DOHH2 (cell line): ENCODE data around the gene ANXA3.

Experiments
- H3F3A ChIP-seq: fragments of 200-600 bp; sonication (generic), shearing (Covaris generic); 2 replicates; pipeline ENCODE4 v1.6.0; 2016; ENCODE audit warnings: antibody characterized with exemption, mild to moderate bottlenecking; ENCODE audit not compliant: control insufficient read depth, insufficient read depth
- H3K27ac ChIP-seq: fragments of 200-600 bp; sonication (generic); 2 replicates; pipeline ENCODE4 v1.5.1; 2014; ENCODE audit warnings: low read depth, mild to moderate bottlenecking, low read length, moderate library complexity
- H3K27me3 ChIP-seq: fragments of 200-600 bp; sonication (generic); 2 replicates; pipeline ENCODE4 v1.6.1; 2014; ENCODE audit warnings: mild to moderate bottlenecking, low read length, mixed read lengths; ENCODE audit not compliant: control insufficient read depth
- H3K36me3 ChIP-seq: fragments of 200-600 bp; sonication (generic); 2 replicates; pipeline ENCODE4 v1.6.1; 2014; ENCODE audit warnings: mild to moderate bottlenecking, low read length, moderate library complexity, mixed read lengths; ENCODE audit not compliant: control insufficient read depth
- H3K4me1 ChIP-seq: fragments of 200-600 bp; sonication (generic); 2 replicates; pipeline ENCODE4 v1.6.1; 2014; ENCODE audit warnings: mild to moderate bottlenecking, low read length, mixed read lengths; ENCODE audit not compliant: control insufficient read depth
- H3K4me2 ChIP-seq: fragments of 200-600 bp; sonication (generic); 2 replicates; pipeline ENCODE4 v1.6.0; 2014; ENCODE audit warnings: mild to moderate bottlenecking, low read length, moderate library complexity
- H3K4me3 ChIP-seq: fragments of 200-600 bp; sonication (generic); 2 replicates; pipeline ENCODE4 v1.5.1; 2014; ENCODE audit warnings: mild to moderate bottlenecking, low read length, mixed read lengths
- H3K79me2 ChIP-seq: fragments of 200-600 bp; sonication (generic); 2 replicates; pipeline ENCODE4 v1.6.1; 2014; ENCODE audit warnings: mild to moderate bottlenecking, low read length, mixed read lengths; ENCODE audit not compliant: control insufficient read depth
- H3K9me2 ChIP-seq: fragments of 200-600 bp; sonication (generic); replicated peaks from 2 replicates; pipeline ENCODE4 v1.6.1; 2014; ENCODE audit warnings: mild to moderate bottlenecking, low read length, mixed read lengths; ENCODE audit not compliant: control insufficient read depth
- H3K9me3 ChIP-seq: fragments of 200-600 bp; sonication (generic); 2 replicates; pipeline ENCODE4 v1.6.1; 2014; ENCODE audit warnings: antibody characterized with exemption, low read length, mixed read lengths; ENCODE audit not compliant: control insufficient read depth, insufficient read depth
- H4K20me1 ChIP-seq: fragments of 200-600 bp; sonication (generic); 2 replicates; pipeline ENCODE4 v1.6.0; 2014; ENCODE audit warnings: low read depth, mild to moderate bottlenecking, antibody characterized with exemption, low read length, moderate library complexity; ENCODE audit not compliant: control insufficient read depth, insufficient read depth
- CTCF ChIP-seq: fragments of 200-600 bp; sonication (generic); IDR thresholded peaks from one replicate; pipeline ENCODE4 v1.5.1; 2014; ENCODE audit warnings: antibody characterized with exemption, mild to moderate bottlenecking, low read depth, low read length; ENCODE audit not compliant: poor library complexity, severe bottlenecking
- EZH2phosphoT487 ChIP-seq: fragments of 200-600 bp; sonication (generic); IDR thresholded peaks from 2 replicates; pipeline ENCODE4 v1.6.1; 2017; ENCODE audit warnings: borderline replicate concordance, mild to moderate bottlenecking, antibody characterized with exemption, low read length, moderate library complexity, mixed read lengths

Gene ANXA3

GRCh38 chr4:78553043-78553396 is 1.4 kb downstream of the ANXA3 start:
- Histone ChIP-seq H3K27ac (no peak overlapping the region), H3K4me1 (no peaks in the 10 kb centered on the region), H3K36me3 (no peaks in the 10 kb centered on the region), H3K79me2 (no peaks in the 10 kb centered on the region), H3K9me2 (no peaks in the 10 kb centered on the region), H3K4me3 (no peak overlapping the region), H3K9me3 (0 out of 2 replicates have a peak, but pooled peaks cover 4% of the 10 kb centered on the region), H3K27me3 (peaks cover 37% of the 10 kb centered on the region), H3F3A (no peaks in the 10 kb centered on the region), H3K4me2 (no peak overlapping the region), H4K20me1 (no peaks in the 10 kb centered on the region)
- TF ChIP-seq CTCF (no peak), EZH2phosphoT487 (no peak)

GRCh38 chr4:78553529-78554060 is 2.0 kb downstream of the ANXA3 start:
- Histone ChIP-seq H3K4me2 (no peak overlapping the region), H3K4me1 (no peaks in the 10 kb centered on the region), H3K9me3 (0 out of 2 replicates have a peak, but pooled peaks cover 4% of the 10 kb centered on the region), H3K27ac (no peak overlapping the region), H3K4me3 (no peak overlapping the region), H4K20me1 (no peaks in the 10 kb centered on the region), H3K27me3 (peaks cover 37% of the 10 kb centered on the region), H3K9me2 (no peaks in the 10 kb centered on the region), H3F3A (no peaks in the 10 kb centered on the region), H3K79me2 (no peaks in the 10 kb centered on the region), H3K36me3 (no peaks in the 10 kb centered on the region)
- TF ChIP-seq EZH2phosphoT487, result no peak

GRCh38 chr4:78556665-78557064 is 5.1 kb downstream of the ANXA3 start:
- TF ChIP-seq EZH2phosphoT487 (no peak), CTCF (no peak)
- H3K4me2 ChIP-seq, result no peak overlapping the region
- H3K4me3 ChIP-seq, result no peak overlapping the region
- no peaks in the 10 kb centered on the region for H3K4me1 ChIP-seq
- H3F3A ChIP-seq, result no peaks in the 10 kb centered on the region
- 0 out of 2 replicates have a peak, but pooled peaks cover 4% of the 10 kb centered on the region for H3K9me3 ChIP-seq
- no peaks in the 10 kb centered on the region for H3K9me2 ChIP-seq
- H3K36me3 ChIP-seq, result no peaks in the 10 kb centered on the region
- H3K27ac ChIP-seq, result no peak overlapping the region
- no peaks in the 10 kb centered on the region for H4K20me1 ChIP-seq
- H3K27me3 ChIP-seq, result peaks cover 25% of the 10 kb centered on the region
- no peaks in the 10 kb centered on the region for H3K79me2 ChIP-seq

GRCh38 chr4:78557841-78558240 is 6.3 kb downstream of the ANXA3 start:
- Histone ChIP-seq H3K9me3 (no peaks in the 10 kb centered on the region), H3K27ac (no peak overlapping the region), H3K4me3 (no peak overlapping the region), H3K4me2 (no peak overlapping the region), H3K9me2 (no peaks in the 10 kb centered on the region), H3K27me3 (peaks cover 16% of the 10 kb centered on the region), H3F3A (no peaks in the 10 kb centered on the region), H4K20me1 (no peaks in the 10 kb centered on the region), H3K79me2 (no peaks in the 10 kb centered on the region), H3K4me1 (no peaks in the 10 kb centered on the region), H3K36me3 (no peaks in the 10 kb centered on the region)
- no peak for TF ChIP-seq EZH2phosphoT487
- no peak for TF ChIP-seq CTCF
